Measurements from ENCODE around the gene CD247. TPM values are rescaled to one million over a fixed set of nuclear protein-coding genes. Genes with fewer than 3 reads are reported as not detected.

Gene CD247
- polyA plus RNA-seq, 1 experiment, result not detected

- Histone ChIP-seq H3K27ac (ENCODE audit: low read depth, low read length) (no peak overlapping the region), H3K9me3 (ENCODE audit: control insufficient read depth, insufficient read depth, low read length) (no peaks in the 10 kb centered on the region; the same call in 1 of the 2 replicates), H3K27me3 (ENCODE audit: control insufficient read depth, insufficient read depth, low read length) (peaks cover 19% of the 10 kb centered on the region), H3K4me3 (ENCODE audit: low read depth, low read length) (no peak overlapping the region)
- ChIA-PET POLR2A (no interaction called here), CTCF (interaction anchor here (0.6 to 7.0 kb wide), 16 partner anchors 14 to 606 kb away, joined by 3 to 105 read pairs (median 5); no protein-coding TSS in a partner anchor)
- DNase-seq (ENCODE audit: low read depth, low spot score), result no peak
- no peak for TF ChIP-seq CTCF (IDR thresholded peaks at IDR 0.05; ENCODE audit: low read depth, low read length)
These were observed 75.3 kb downstream of the CD247 start for GRCh38 chr1:167442854-167443565.

GRCh38 chr1:167442142-167442848 is 76.0 kb downstream of the CD247 start:
- ChIA-PET POLR2A (interaction anchor here (0.9 kb wide), 1 partner anchor 175 kb away, joined by 3 read pairs; no protein-coding TSS in a partner anchor), CTCF (interaction anchor here (0.6 to 7.0 kb wide), 14 partner anchors 17 to 605 kb away, joined by 3 to 105 read pairs (median 5); no protein-coding TSS in a partner anchor)
- Histone ChIP-seq H3K9me3 (ENCODE audit: control insufficient read depth, insufficient read depth, low read length) (no peaks in the 10 kb centered on the region; the same call in 1 of the 2 replicates), H3K4me3 (ENCODE audit: low read depth, low read length) (no peak overlapping the region), H3K27ac (ENCODE audit: low read depth, low read length) (no peak overlapping the region), H3K27me3 (ENCODE audit: control insufficient read depth, insufficient read depth, low read length) (peaks cover 19% of the 10 kb centered on the region)
- peak; percentile 87 for TF ChIP-seq CTCF (IDR thresholded peaks at IDR 0.05; ENCODE audit: low read depth, low read length)
- peak; percentile 23 for DNase-seq (ENCODE audit: low read depth, low spot score)

- Histone ChIP-seq H3K9me3 (ENCODE audit: control insufficient read depth, insufficient read depth, low read length) (no peaks in the 10 kb centered on the region; the same call in 1 of the 2 replicates), H3K4me3 (ENCODE audit: low read depth, low read length) (no peak overlapping the region), H3K27ac (ENCODE audit: low read depth, low read length) (no peak overlapping the region), H3K27me3 (ENCODE audit: control insufficient read depth, insufficient read depth, low read length) (peaks cover 14% of the 10 kb centered on the region)
- TF ChIP-seq CTCF (IDR thresholded peaks at IDR 0.05; ENCODE audit: low read depth, low read length), result no peak
- POLR2A ChIA-PET, result interaction anchor here (0.9 kb wide), 1 partner anchor 174 kb away, joined by 3 read pairs; no protein-coding TSS in a partner anchor
- CTCF ChIA-PET, result interaction anchor here (0.6 to 7.0 kb wide), 15 partner anchors 10 to 382 kb away, joined by 3 to 105 read pairs (median 3); no protein-coding TSS in a partner anchor
- DNase-seq (ENCODE audit: low read depth, low spot score), result no peak
These were observed 77.1 kb downstream of the CD247 start for GRCh38 chr1:167441222-167441621.

- CTCF ChIA-PET, result interaction anchor here (0.6 to 7.0 kb wide), 15 partner anchors 9 to 382 kb away, joined by 3 to 105 read pairs (median 3); no protein-coding TSS in a partner anchor
- POLR2A ChIA-PET, result no interaction called here
- DNase-seq (ENCODE audit: low read depth, low spot score), result no peak
- no peaks in the 10 kb centered on the region; the same call in 1 of the 2 replicates for H3K9me3 ChIP-seq (ENCODE audit: control insufficient read depth, insufficient read depth, low read length)
- H3K27ac ChIP-seq (ENCODE audit: low read depth, low read length), result no peak overlapping the region
- TF ChIP-seq CTCF (IDR thresholded peaks at IDR 0.05; ENCODE audit: low read depth, low read length), result no peak
- H3K27me3 ChIP-seq (ENCODE audit: control insufficient read depth, insufficient read depth, low read length), result peaks cover 9% of the 10 kb centered on the region
- no peak overlapping the region for H3K4me3 ChIP-seq (ENCODE audit: low read depth, low read length)
These were observed 77.6 kb downstream of the CD247 start for GRCh38 chr1:167440776-167441175.

Measured in AG04450 (cell line).